HG03045 (cell line): ENCODE measurements around the gene TCL1A.
"Not testable (repeated sequence)": the region's sequence is repeated elsewhere in the genome, so short reads cannot be mapped to it uniquely, and the experiment has no call there.

Source experiments
- ATAC-seq: cut with Tn5 transposase; IDR thresholded peaks from one replicate; pipeline ENCODE4 v1.9.1; 2021; ENCODE audit warnings: mild to moderate bottlenecking, moderate library complexity; ENCODE audit not compliant: unreplicated experiment

TCL1A gene, protein sequence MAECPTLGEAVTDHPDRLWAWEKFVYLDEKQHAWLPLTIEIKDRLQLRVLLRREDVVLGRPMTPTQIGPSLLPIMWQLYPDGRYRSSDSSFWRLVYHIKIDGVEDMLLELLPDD

DNA sequence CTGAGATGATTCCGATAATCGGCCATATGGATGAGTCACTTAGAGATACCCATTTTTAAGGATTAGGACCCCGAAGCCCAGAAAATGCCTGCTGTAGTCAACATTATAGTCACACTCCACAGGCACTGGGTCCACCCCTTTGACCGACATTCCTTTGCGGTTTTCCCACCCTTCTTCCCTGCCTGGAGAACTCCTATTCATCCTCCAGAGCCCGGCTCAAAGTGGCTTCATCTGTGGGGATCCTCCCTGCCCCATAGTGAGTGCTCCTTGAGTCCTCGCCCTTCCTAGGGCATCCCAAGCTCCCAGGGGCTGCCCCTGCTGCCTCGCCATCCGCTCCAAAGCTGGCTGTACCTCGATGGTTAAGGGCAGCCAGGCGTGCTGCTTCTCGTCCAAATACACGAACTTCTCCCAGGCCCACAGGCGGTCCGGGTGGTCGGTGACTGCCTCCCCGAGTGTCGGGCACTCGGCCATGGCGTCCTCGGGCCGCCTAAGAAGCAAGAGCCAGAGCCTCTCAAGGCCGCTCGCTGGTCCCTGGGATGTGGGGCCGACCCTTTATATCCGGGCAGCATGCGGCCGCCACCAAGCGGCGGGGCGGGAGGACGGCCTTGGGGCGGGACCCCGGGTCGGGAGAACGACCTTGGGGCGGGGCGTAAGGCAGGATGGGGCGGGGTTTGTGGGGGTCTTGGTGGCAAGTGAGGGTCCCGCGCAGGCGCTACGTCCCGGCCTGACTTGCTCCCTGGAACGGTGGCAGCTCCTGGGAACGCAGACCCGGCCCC is at the start of gene TCL1A:
Gene TCL1A (minus strand): TSS at position 530 of the 776 bp plus-strand sequence. CDS start 59 bp downstream, at position 471.
- ATAC-seq, result peak; percentile 89

- ATAC-seq, result not testable (repeated sequence)
These were observed 49.1 kb upstream of the TCL1A start for GRCh38 chr14:95763032-95763431.

DNA sequence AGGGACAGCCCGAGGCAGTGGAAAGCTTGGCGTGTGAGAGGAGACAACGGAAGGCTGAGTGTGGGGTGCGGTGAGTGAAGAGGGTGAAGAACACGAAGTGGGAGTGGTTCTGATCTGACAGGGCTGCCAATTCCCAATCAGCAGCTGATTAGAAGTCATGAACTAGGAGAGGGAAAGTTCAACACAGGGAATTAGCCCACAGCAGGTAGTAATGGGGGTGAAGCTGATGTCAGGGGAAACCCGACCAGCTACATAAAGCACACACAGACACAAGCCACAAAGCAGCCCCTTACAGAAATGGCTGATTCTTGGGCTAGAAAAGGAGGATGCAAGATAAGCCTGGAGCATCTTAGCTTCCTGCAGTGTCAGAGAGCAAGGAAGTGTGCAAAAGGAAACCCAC is 47.5 kb upstream of the TCL1A start:
- ATAC-seq, result no peak

DNA sequence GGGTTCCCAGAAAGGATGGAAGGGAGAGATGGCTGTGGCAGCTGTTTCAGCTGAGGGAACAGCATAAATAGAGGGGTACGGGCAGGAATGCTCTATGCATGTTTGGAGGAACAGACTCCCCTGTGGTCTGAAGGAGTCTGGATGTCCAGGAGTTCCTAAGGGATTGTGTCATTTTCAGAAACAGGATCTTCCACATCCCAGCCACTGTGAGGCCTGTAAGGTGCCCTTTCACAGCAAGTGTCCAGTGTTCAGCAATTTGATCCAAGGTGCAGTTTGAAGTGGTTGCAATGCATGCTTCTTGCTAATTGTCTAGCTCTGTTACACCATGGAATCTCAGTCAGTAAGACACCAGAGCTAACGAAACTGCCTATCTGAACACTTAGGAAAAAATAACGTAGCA is 46.7 kb upstream of the TCL1A start:
- no peak for ATAC-seq

GRCh38 chr14:95759941-95760340 is 46.0 kb upstream of the TCL1A start:
- no peak for ATAC-seq

- ATAC-seq, result no peak
These were observed 44.4 kb upstream of the TCL1A start for GRCh38 chr14:95758331-95758730.

DNA sequence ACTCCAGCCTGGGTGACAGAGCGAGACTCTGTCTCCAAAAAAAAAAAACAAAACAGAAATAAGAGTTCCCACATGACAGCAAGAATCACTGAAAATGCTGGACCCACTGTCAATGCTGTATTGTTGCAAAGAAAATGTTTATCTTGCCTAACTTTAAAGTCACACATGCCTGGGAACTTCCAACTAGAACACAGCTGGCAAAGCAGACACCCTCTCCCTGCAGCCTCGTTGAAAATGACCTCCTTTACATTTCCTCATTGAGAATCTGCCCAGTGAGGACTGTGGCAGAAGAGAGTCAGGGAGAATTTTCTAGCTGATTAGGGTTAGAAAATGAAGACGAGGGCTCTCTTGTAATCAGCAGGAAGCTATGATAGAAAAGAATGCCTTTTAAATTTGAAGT is 42.8 kb upstream of the TCL1A start:
- ATAC-seq, result no peak

- no peak for ATAC-seq
These were observed 42.2 kb upstream of the TCL1A start for GRCh38 chr14:95756127-95756526.

- no peak for ATAC-seq
These were observed 27.9 kb upstream of the TCL1A start for GRCh38 chr14:95741781-95742180.

GRCh38 chr14:95741038-95741490 is 27.1 kb upstream of the TCL1A start:
- no peak for ATAC-seq

GRCh38 chr14:95739356-95739755 is 25.4 kb upstream of the TCL1A start:
- ATAC-seq, result no peak

DNA sequence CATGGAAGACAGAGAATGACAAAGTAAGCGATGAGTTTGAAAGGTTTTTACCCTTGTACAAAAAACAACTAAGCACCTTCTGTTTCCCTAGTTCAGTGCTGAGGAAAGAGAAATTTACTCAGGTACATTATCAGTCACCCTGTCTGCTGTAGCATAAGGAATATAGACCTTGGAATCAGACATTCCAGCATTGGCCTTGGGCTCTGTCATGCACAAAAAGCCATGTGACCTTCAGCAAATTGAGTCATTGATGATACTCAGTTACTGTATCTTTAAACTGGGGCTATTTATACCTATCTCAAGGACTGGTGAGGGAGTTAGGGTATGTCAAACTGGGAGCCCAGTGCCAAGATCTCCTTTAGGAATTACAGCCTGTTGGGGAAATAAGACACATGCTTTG is 19.3 kb upstream of the TCL1A start:
- ATAC-seq, result no peak

GRCh38 chr14:95730126-95730525 is 16.2 kb upstream of the TCL1A start:
- no peak for ATAC-seq

- not testable (repeated sequence) for ATAC-seq
These were observed 15.6 kb upstream of the TCL1A start for GRCh38 chr14:95729402-95730028.

DNA sequence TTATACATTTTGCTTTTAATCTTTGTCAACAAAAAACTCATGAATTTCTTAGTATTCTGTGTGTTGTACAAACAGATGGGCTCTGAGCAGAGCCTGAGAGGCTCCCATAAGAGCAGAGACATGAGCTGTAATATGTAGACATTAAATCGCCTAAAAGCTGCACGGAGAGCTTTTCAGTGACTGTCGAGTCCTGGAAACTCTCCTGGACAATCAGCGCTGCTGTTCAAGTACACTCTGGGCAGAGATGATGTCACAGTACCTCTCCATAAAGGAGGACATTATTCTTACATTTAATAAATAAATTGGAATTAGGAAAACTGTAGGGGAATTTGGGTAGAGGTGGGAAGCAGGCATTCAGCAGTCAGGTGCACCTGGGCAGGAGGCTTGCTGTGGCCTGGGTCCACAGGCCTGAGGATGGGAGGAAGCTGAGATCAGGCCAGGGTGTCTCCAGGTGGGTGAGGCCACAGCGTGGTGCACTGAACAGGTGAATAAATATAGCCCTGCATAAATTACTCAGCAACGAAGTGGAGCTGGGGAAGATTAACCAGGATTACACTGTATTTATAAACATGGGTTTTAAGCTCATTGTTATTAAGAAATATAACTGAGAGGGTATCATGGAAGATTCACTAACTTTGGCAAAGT is 13.3 kb upstream of the TCL1A start:
- ATAC-seq, result no peak

DNA sequence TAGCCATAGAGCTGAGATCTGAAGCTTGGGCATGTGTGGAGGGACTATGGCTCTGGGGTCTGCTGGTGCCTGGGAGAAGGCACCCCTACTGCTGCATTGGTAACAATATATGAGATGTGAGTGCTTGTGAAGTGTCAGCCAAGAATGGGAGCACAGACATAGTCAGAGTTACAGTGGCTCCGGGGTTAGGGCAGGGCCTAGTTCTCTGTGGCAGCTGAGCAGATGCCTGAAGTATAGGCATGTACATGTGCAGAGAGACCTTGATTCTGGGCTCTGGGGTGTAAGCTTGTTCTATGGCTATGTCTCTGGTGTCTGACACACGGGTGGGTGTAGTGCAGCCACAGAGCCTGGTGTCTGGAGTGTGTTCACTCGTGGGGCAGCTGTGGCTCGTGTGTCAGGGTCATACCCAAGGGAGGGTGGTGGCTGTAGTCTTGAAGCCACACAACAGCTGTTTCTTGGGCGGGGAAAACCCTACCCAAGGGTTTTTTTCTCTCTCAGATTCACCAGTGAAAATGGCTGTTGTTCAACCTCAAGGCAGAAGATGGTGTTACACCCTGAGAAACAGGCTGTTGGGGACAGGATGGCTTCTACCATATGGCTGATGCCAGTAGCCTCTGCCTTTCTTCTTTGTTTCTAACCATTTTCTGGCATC is 11.9 kb upstream of the TCL1A start:
- peak; percentile 83 for ATAC-seq

DNA sequence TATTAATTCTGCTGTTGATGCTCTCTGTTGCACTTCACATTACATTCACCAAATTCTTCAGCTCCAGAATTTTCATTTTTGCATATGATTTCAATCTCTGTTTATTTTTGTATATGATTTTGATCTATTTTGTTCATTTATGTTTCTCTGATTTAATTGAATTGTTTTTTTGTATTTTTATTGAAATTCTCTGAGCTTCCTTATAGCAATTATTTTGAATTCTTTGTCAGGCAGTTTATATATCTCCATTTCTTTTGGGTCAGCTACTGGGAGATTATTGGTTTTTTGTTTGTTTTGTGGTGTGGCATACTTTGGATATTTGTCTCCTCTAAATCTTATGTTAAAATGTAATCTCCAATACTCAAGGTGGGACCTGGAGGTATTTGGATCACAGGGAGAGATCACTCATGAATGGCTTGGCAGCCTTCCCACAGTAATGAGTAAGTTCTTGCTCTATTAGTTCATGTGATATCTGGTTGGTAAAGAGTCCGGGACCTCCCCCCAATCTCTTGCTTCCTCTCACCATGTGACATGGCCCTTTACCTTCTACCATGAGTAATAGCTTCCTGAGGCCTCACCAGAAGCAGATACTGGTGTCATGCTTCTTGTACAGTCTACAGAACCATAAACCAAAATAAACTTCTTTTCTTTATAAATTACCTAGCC is 8.7 kb upstream of the TCL1A start:
- no peak for ATAC-seq

DNA sequence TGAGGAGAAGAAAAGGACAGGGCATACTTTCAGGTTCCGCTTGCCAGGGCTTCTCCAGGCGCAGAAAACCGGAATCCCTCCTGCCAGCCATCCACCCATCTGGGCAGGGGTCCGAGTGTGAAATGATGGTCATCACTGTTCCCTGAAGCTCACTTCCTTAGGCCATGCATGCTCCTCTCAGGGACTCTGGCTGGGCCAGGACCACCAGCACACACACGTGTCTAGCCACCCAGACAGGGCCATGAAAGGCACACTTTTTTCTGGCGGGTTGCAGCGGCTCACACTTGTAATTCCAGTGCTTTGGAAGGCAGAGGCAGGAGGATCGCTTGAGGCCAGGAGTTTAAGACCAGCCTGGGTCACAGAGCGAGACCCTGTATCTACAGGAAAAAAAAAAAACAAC is 1.5 kb downstream of the TCL1A start:
- no peak for ATAC-seq

DNA sequence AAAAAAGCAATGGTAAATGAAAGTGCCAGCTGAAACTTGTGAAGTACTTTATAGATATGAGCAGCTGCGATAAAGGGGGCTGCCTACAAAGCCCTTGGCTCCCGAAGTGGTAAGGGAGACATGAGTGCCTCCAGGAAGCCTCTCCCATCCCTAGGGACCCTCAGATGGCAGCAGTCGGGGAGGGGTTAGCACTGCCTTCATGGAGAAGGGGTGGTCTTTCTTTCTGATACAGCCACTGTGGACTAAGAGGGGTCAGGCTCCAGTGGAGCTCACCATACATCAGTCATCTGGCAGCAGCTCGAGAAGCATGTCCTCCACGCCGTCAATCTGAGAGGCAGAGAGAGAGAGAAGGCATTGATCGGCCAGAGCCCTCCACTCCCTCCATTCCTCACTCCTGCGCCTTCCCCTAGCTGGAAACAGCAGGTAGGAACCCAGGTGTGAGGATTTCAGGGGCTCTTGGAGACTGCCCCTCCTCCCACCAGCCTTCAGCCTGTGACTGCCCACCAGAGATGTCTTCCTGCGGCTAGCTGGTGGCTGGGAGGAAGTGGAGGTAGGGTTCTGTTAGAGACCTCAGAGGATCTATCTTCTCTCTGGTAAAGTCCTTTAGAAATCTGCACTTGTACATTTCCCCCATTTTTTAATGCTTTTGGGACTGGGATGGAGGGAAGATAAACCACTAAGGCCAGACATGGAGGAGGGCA is 2.3 kb downstream of the TCL1A start:
- no peak for ATAC-seq

DNA sequence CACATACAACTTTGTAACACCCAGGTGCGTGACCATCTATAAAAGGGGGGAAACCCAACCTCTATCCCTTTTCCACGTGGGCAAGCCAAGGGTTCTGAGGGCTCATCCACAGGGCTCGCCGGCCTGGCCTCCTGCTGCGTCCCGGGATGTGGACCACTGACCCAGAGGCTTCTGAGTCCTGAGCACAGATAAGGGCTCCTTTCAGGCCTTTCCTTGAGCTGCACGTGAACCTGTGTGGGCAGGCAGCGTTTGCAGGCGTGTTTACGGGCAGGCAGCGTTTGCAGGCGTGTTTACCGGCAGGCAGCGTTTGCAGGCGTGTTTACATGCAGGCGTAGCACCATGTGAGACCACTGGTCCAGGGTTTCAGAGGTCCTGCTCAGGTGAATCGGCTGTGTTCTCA is 3.8 kb downstream of the TCL1A start:
- no peak for ATAC-seq
